Activated B cell treated with CpG ODN at 0.5 μM for 24 hours (primary cell): ENCODE data around the gene CDX1. TPM values are rescaled to one million over a fixed set of nuclear protein-coding genes. Genes with fewer than 3 reads are reported as not detected.

Experiments used
- ATAC-seq: fragments of 200-7000 bp; cut with Tn5 transposase; one replicate; pipeline ENCODE4 v1.10.0; 2021; ENCODE audit warnings: low read depth, mild to moderate bottlenecking, moderate library complexity
- CTCF ChIA-PET: fragments of 350-600 bp; sonication (Branson Sonifier 250); formaldehyde crosslinking; loops from one replicate; lab custom pipeline; 2021; ENCODE audit warnings: antibody characterized with exemption; lab: Charles Lee
- POLR2A ChIA-PET: fragments of 350-600 bp; sonication (Branson Sonifier 250); formaldehyde crosslinking; loops from one replicate; lab custom pipeline; 2021; ENCODE audit warnings: antibody characterized with exemption; lab: Charles Lee
- DNase-seq: peaks from one replicate; pipeline ENCODE4 v3.0.0; 2022
- H3K27ac Mint-ChIP-seq: one replicate; pipeline ENCODE4 v1.8.0; 2020; ENCODE audit warnings: mixed read lengths
- H3K27me3 Mint-ChIP-seq: one replicate; pipeline ENCODE4 v1.8.0; 2021; ENCODE audit warnings: mixed read lengths
- H3K36me3 Mint-ChIP-seq: one replicate; pipeline ENCODE4 v1.8.0; 2021; ENCODE audit warnings: low read depth, mixed read lengths
- H3K4me1 Mint-ChIP-seq: one replicate; pipeline ENCODE4 v1.8.0; 2021; ENCODE audit warnings: mixed read lengths
- H3K4me3 Mint-ChIP-seq: one replicate; pipeline ENCODE4 v1.8.0; 2020; ENCODE audit warnings: mild to moderate bottlenecking, mixed read lengths
- H3K9me3 Mint-ChIP-seq: one replicate; pipeline ENCODE4 v1.8.0; 2020; ENCODE audit warnings: mixed read lengths
- CTCF ChIP-seq: fragments of 200-600 bp; IDR thresholded peaks from one replicate; pipeline ENCODE4 v1.8.0; 2022; ENCODE audit warnings: antibody characterized with exemption, mild to moderate bottlenecking
- intact Hi-C: fragments of 100-400 bp; cut with micrococcal nuclease; formaldehyde crosslinking; loops from one replicate; pipeline ENCODE4 v1.15.1; 2024
- total RNA-seq: library from RNA; stranded (reverse); gene quantifications from 2 replicates; pipeline ENCODE4 v1.2.3, GENCODE V29; 2022

Gene CDX1
- total RNA-seq, 1 donor from 2014 or later, result not detected

- H3K27ac Mint-ChIP-seq, result no peak overlapping the region
- no peak for TF ChIP-seq CTCF
- no peaks in the 10 kb centered on the region for H3K36me3 Mint-ChIP-seq
- H3K4me3 Mint-ChIP-seq, result no peak overlapping the region
- POLR2A ChIA-PET, result interaction anchor here (0.6 to 1.4 kb wide), 2 partner anchors 250 to 306 kb away, joined by 3 read pairs; partner anchors contain the start of gene CD74
- DNase-seq (no peak), ATAC-seq (no peak)
- CTCF ChIA-PET, result interaction anchor here (0.6 to 1.3 kb wide), 2 partner anchors 55 to 540 kb away, joined by 3 read pairs; no protein-coding TSS in a partner anchor
- no peaks in the 10 kb centered on the region for H3K9me3 Mint-ChIP-seq
- H3K4me1 Mint-ChIP-seq, result peaks cover 20% of the 10 kb centered on the region
- intact Hi-C loops, result loop anchor here (5.0 kb wide), 1 partner anchor 289 kb away; no protein-coding TSS in a partner anchor
- peaks cover 15% of the 10 kb centered on the region for H3K27me3 Mint-ChIP-seq
These were observed 3.5 kb upstream of the CDX1 start for GRCh38 chr5:150163035-150163434.

- Mint-ChIP-seq H3K4me3 (no peak overlapping the region), H3K27ac (no peak overlapping the region), H3K27me3 (peaks cover 21% of the 10 kb centered on the region), H3K9me3 (no peaks in the 10 kb centered on the region), H3K36me3 (no peaks in the 10 kb centered on the region), H3K4me1 (peaks cover 20% of the 10 kb centered on the region)
- CTCF ChIA-PET, result interaction anchor here (1.3 kb wide), 2 partner anchors 55 to 272 kb away, joined by 3 read pairs; no protein-coding TSS in a partner anchor
- ATAC-seq, result no peak
- POLR2A ChIA-PET, result interaction anchor here (0.6 to 1.4 kb wide), 2 partner anchors 249 to 307 kb away, joined by 3 read pairs; partner anchors contain the start of gene CD74
- intact Hi-C loops, result loop anchor here (5.0 kb wide), 1 partner anchor 289 kb away; no protein-coding TSS in a partner anchor
- TF ChIP-seq CTCF, result no peak
- no peak for DNase-seq
These were observed 3.0 kb upstream of the CDX1 start for GRCh38 chr5:150163547-150164059.

- intact Hi-C loops, result loop anchor here (5.0 kb wide), 1 partner anchor 288 kb away; no protein-coding TSS in a partner anchor
- TF ChIP-seq CTCF, result no peak
- Mint-ChIP-seq H3K27ac (no peak overlapping the region), H3K4me3 (no peak overlapping the region), H3K9me3 (no peaks in the 10 kb centered on the region), H3K27me3 (peaks cover 26% of the 10 kb centered on the region), H3K36me3 (no peaks in the 10 kb centered on the region), H3K4me1 (peaks cover 18% of the 10 kb centered on the region)
- ChIA-PET CTCF (interaction anchor here (1.3 kb wide), 1 partner anchor 272 kb away, joined by 3 read pairs; no protein-coding TSS in a partner anchor), POLR2A (no interaction called here)
- no peak for ATAC-seq
- DNase-seq, result no peak
These were observed 2.2 kb upstream of the CDX1 start for GRCh38 chr5:150164211-150164980.

- H3K36me3 Mint-ChIP-seq, result no peaks in the 10 kb centered on the region
- H3K27ac Mint-ChIP-seq, result no peak overlapping the region
- DNase-seq (no peak), ATAC-seq (no peak)
- POLR2A ChIA-PET, result interaction anchor here (1.0 kb wide), 1 partner anchor 12 kb away, joined by 3 read pairs; no protein-coding TSS in a partner anchor
- H3K27me3 Mint-ChIP-seq, result peaks cover 34% of the 10 kb centered on the region
- no peak overlapping the region for H3K4me3 Mint-ChIP-seq
- peaks cover 9% of the 10 kb centered on the region for H3K4me1 Mint-ChIP-seq
- intact Hi-C loops, result no loop called here
- TF ChIP-seq CTCF, result no peak
- CTCF ChIA-PET, result no interaction called here
- no peaks in the 10 kb centered on the region for H3K9me3 Mint-ChIP-seq
These were observed 435 bp upstream of the CDX1 start for GRCh38 chr5:150166037-150166649.

GRCh38 chr5:150167512-150167850 lies 903 bp downstream of the CDX1 start:
- H3K4me3 Mint-ChIP-seq, result no peak overlapping the region
- DNase-seq, result no peak
- intact Hi-C loops, result no loop called here
- ATAC-seq, result no peak
- no peaks in the 10 kb centered on the region for H3K36me3 Mint-ChIP-seq
- H3K27me3 Mint-ChIP-seq, result peaks cover 39% of the 10 kb centered on the region
- ChIA-PET CTCF (no interaction called here), POLR2A (no interaction called here)
- no peaks in the 10 kb centered on the region for H3K9me3 Mint-ChIP-seq
- no peak for TF ChIP-seq CTCF
- no peak overlapping the region for H3K27ac Mint-ChIP-seq
- peaks cover 4% of the 10 kb centered on the region for H3K4me1 Mint-ChIP-seq
